H1 (cell line): Measurements from ENCODE around the gene RXFP1. TPM values are rescaled to one million over a fixed set of nuclear protein-coding genes. Genes with fewer than 3 reads are reported as not detected.

Experiments
- EP300 ChIP-seq, 2 experiments: IDR thresholded peaks; 1 replicate in 1 of 2; 2 replicates in 1 of 2; pipeline ENCODE4 v1.6.1; 2011 to 2012; ENCODE audit warnings: low read depth in 2 of 2, low read length in 2 of 2, mild to moderate bottlenecking in 2 of 2, borderline replicate concordance in 1 of 2, inconsistent platforms in 1 of 2, moderate library complexity in 1 of 2
- polyA plus RNA-seq, 7 experiments: library from polyadenylated mRNA; depleted of rRNA in 3 of 7; stranded (reverse) in 5 of 7; unstranded in 2 of 7; fragments of >200 nt in 5 of 7; fragments of 200-250 nt in 2 of 7; gene quantifications; 1 replicate in 5 of 7; 2 replicates in 1 of 7; 4 replicates in 1 of 7; pipeline versions ENCODE4 v1.2.1 to v1.2.3, GENCODE V29; 2011 to 2013; ENCODE audit warnings: missing spikeins in 2 of 7, mixed read lengths in 2 of 7
- total RNA-seq: library from RNA; stranded (reverse); fragmentation: NEBNext Ultra II Directional; extraction: Animal tissue kit (Norgen Biotek cat#: 25700); gene quantifications from 2 replicates; pipeline ENCODE4 v1.2.1, GENCODE V29; 2021
- TF ChIP-seq, protein P1 (sequence below): IDR thresholded peaks from 2 replicates; pipeline ENCODE4 v1.6.1; 2011; ENCODE audit warnings: low read length, improper control_type of control experiment
- TF ChIP-seq, protein P2 (sequence below): IDR thresholded peaks from 2 replicates; pipeline ENCODE4 v1.6.1; 2012; ENCODE audit warnings: low read length, inconsistent platforms

The RXFP1 gene
- total and polyA plus RNA-seq, 2 of the 8 experiments (the other 6 are each of a cell fraction or from before 2014, with no cell fraction given): 0.14 to 0.56 TPM

DNA sequence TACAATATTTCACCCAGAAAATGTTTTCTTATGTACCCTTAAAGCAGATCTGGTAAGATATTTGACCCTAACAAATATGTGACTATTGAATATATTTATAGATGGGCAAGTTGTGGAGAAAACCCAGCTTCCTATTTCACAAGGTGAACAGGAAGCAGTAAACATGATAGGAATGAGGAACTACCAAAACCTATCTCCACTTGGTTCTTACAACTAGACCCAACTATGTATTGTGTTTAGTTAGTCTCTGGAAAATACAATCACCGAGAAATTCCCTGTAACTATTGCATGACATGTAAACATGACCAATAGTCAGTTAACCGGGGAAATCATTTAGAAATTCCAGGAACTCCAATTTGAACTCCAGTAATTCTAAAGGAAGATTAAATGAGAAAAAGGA is 8.4 kb upstream of the RXFP1 start (continued):
- TF ChIP-seq, protein P1, sequence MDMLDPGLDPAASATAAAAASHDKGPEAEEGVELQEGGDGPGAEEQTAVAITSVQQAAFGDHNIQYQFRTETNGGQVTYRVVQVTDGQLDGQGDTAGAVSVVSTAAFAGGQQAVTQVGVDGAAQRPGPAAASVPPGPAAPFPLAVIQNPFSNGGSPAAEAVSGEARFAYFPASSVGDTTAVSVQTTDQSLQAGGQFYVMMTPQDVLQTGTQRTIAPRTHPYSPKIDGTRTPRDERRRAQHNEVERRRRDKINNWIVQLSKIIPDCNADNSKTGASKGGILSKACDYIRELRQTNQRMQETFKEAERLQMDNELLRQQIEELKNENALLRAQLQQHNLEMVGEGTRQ: no peak
- TF ChIP-seq, protein P2, sequence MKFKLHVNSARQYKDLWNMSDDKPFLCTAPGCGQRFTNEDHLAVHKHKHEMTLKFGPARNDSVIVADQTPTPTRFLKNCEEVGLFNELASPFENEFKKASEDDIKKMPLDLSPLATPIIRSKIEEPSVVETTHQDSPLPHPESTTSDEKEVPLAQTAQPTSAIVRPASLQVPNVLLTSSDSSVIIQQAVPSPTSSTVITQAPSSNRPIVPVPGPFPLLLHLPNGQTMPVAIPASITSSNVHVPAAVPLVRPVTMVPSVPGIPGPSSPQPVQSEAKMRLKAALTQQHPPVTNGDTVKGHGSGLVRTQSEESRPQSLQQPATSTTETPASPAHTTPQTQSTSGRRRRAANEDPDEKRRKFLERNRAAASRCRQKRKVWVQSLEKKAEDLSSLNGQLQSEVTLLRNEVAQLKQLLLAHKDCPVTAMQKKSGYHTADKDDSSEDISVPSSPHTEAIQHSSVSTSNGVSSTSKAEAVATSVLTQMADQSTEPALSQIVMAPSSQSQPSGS: no peak
- no peak for TF ChIP-seq EP300 (IDR thresholded peaks at IDR 0.05; ENCODE audit: borderline replicate concordance in 1 of 2, low read depth in 2 of 2, low read length in 2 of 2)
